Heart right ventricle (tissue), 16 donors: ENCODE results near the gene BTBD9. TPM values are rescaled to one million over a fixed set of nuclear protein-coding genes. Genes with fewer than 3 reads are reported as not detected.

Experiments used
- ATAC-seq, 8 donors: fragments of 200-7000 bp; cut with Tn5 transposase; one replicate each; pipeline ENCODE4 v1.9.1; 2020; ENCODE audit warnings: mild to moderate bottlenecking in 8 of 8, moderate library complexity in 8 of 8, moderate number of reproducible peaks in 1 of 8
- DNase-seq, 2 donors: peaks; one replicate each; pipeline ENCODE4 v3.0.0-alpha.2; 2020
- H3K27ac ChIP-seq, 10 donors: fragments of 200-600 bp; sonication (generic) in 2 of 10; one replicate each; pipeline versions ENCODE4 v1.5.0 to v1.8.0; 2020 to 2022; ENCODE audit warnings: mild to moderate bottlenecking in 3 of 10
- H3K27me3 ChIP-seq, 7 donors: fragments of 200-600 bp; one replicate each; pipeline ENCODE4 v1.8.0; 2021 to 2022; ENCODE audit warnings: mild to moderate bottlenecking in 2 of 7
- H3K36me3 ChIP-seq, 9 donors: fragments of 200-600 bp; sonication (generic) in 1 of 9; one replicate each; pipeline versions ENCODE4 v1.5.0 to v1.8.0; 2020 to 2022; ENCODE audit warnings: mild to moderate bottlenecking in 2 of 9
- H3K4me1 ChIP-seq, 9 donors: fragments of 200-600 bp; sonication (generic) in 1 of 9; one replicate each; pipeline versions ENCODE4 v1.5.0 to v1.8.0; 2020 to 2022; ENCODE audit warnings: mild to moderate bottlenecking in 4 of 9
- H3K4me3 ChIP-seq, 10 donors: fragments of 200-600 bp; sonication (generic) in 2 of 10; one replicate each; pipeline versions ENCODE4 v1.5.0 to v1.8.0; 2020 to 2022; ENCODE audit warnings: mild to moderate bottlenecking in 7 of 10, moderate library complexity in 2 of 10
- H3K9me3 ChIP-seq, 11 donors: fragments of 200-600 bp in 10 of 11; sonication (generic) in 2 of 11; one replicate each; pipeline versions ENCODE4 v1.5.0 to v1.8.0; 2013 to 2022; ENCODE audit warnings: mild to moderate bottlenecking in 2 of 11, control low read depth in 1 of 11, moderate library complexity in 1 of 11
- WGBS, 2 donors: extraction: QIAGEN DNeasy Blood & Tissue Kit; methylation state at CpG; one replicate each; pipeline ENCODE4 v1.1.7; 2013; ENCODE audit warnings: inconsistent platforms in 1 of 2; 5-methylcytosine and 5-hydroxymethylcytosine counted together
- intact Hi-C, 10 donors: fragments of 100-400 bp; cut with DNase I; formaldehyde crosslinking; loops; one replicate each; pipeline versions ENCODE4 v1.11.1 to v1.14.2; 2022
- polyA plus RNA-seq, 2 donors: library from polyadenylated mRNA; stranded (reverse); fragments of 200-250 nt; gene quantifications; one replicate each; pipeline ENCODE4 v1.2.3, GENCODE V29; 2013
- total RNA-seq, 10 donors: library from RNA; stranded (reverse); fragmentation: NEBNext Ultra II Directional in 3 of 10; extraction: Animal tissue kit (Norgen Biotek cat#: 25700) in 3 of 10; gene quantifications; one replicate each; pipeline versions ENCODE4 v1.2.1 to v1.2.4, GENCODE V29; 2021 to 2023
- TF ChIP-seq, protein P1 (sequence below), 9 donors: fragments of 200-600 bp; sonication (generic) in 2 of 9; IDR thresholded peaks; one replicate each; pipeline versions ENCODE4 v1.5.0 to v1.8.0; 2021 to 2022; ENCODE audit warnings: antibody characterized with exemption in 9 of 9, mild to moderate bottlenecking in 5 of 9, moderate library complexity in 1 of 9
- donor health status: Arrhythmogenic right ventricular cardiomyopathy.
- donor health status: ischemic (EF 13 %, LVEDD 7.1; RV severe dilation, severe dysfunction).
- donor health status: healthy with polysubstance abuse.
- donor health status: DM: no; HTN: yes; CAD: no.
- donor health status: DM: no; HTN: no; CAD: no.
- donor health status: ischemic (EF 25% LVEDD 6.9; RV normal size, moderate dysfunction).
- donor health status: ischemic (EF 25% LVEDD 5.7; RV mildly dilated, moderate dysfunction).
- donor health status: healthy.
- donor health status: DM: yes; HTN: yes; CAD: no.
- donor health status: Ischemic cardiomyopathy.
- donor health status: ischemic (EF 35%, LVEDD 5.7; RV mildly dilated, moderate dysfunction).
- donor health status: nonischemic (EF 11% LVEDD 7.7; RV severe dilation, severe dysfunction).
- donor health status: DM: yes; HTN: yes; CAD: no.
- donor health status: PGD.
- donor health status: ischemic (EF 29% LVEDD 5.4; RV normal size, mild dysfunction).
- donor health status: nonischemic (EF 23%, LVEDD 6.1; RV moderate dilation, normal function).

BTBD9 gene
- total and polyA plus RNA-seq, 12 donors = 4.2 to 27.7 (median 18.3) TPM

DNA sequence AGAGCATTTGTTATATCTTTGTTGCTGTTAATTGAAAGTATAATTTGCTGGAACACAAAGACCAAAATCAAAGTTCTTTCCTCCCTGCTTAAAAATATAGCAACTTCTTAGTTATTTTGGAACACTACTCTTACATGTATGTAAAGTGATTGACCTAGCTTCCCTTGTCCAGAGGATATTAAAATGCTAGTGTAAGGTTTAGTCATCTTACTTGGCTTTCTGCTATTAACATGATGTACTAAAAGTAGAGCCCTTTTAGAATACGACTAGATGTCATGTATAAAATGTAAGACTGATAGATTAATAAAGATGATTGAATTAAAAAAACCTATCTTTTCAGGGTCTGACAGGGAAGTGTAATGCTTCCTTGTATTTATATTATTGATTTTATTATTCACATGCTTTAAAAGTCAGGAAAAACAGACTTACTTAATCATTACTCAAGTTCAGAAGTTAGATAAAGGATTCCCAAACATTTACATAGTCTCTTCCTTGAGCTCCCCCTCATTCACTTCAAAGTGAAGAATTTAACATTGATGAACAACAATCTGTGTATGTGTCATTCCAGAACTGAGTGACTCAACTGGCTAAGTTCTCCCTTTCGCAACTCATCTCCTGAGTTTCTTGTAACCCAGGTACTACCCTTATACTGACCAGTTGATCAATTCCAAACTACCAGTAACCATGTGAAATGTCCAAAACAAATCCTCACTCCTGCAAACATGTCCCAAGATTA lies 50.9 kb downstream of the BTBD9 start:
- TF ChIP-seq, protein P1, sequence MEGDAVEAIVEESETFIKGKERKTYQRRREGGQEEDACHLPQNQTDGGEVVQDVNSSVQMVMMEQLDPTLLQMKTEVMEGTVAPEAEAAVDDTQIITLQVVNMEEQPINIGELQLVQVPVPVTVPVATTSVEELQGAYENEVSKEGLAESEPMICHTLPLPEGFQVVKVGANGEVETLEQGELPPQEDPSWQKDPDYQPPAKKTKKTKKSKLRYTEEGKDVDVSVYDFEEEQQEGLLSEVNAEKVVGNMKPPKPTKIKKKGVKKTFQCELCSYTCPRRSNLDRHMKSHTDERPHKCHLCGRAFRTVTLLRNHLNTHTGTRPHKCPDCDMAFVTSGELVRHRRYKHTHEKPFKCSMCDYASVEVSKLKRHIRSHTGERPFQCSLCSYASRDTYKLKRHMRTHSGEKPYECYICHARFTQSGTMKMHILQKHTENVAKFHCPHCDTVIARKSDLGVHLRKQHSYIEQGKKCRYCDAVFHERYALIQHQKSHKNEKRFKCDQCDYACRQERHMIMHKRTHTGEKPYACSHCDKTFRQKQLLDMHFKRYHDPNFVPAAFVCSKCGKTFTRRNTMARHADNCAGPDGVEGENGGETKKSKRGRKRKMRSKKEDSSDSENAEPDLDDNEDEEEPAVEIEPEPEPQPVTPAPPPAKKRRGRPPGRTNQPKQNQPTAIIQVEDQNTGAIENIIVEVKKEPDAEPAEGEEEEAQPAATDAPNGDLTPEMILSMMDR (IDR thresholded peaks at IDR 0.05) = no peak
- Histone ChIP-seq H3K4me3 (no peak overlapping the region), H3K27ac (no peak overlapping the region), H3K4me1 (no peaks in the 10 kb centered on the region), H3K9me3 (no peaks in the 10 kb centered on the region), H3K36me3 (peaks cover 0 to 47% (median 11%) of the 10 kb centered on the region in 9 donors), H3K27me3 (no peaks in the 10 kb centered on the region)
- WGBS, 2 donors = 91 to 93% methylated on average over 2 of the region's 2 CpGs
- no peak for ATAC-seq
- intact Hi-C loops = no loop called here
- DNase-seq = no peak

DNA sequence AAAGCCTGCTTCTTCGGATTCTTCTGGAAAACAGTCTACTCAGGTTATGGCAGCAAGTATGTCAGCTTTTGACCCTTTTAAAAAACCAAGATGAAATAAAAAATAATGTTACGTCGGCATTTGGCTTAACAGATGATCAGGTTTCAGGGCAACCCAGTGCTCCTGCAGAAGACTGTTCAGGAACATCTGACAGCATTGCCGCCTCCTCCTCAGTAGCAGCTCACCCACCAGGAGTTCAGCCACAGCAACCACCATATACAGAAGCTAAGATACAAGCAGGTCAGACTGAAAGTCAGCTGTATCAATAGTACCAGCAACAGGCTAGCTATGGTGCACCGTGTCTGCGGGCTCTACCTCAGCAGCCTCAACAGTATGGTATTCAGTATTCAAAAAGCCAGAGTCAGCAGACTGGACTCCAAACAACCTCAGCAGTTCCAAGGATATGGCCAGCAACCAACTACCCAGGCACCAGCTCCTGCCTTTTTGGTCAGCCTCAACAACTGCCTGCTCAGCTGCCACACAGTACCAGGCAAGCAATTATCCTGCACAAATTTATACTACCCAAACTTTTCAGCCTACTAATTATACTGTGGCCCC lies 51.9 kb downstream of the BTBD9 start:
- ATAC-seq (peak in 5 of 8 donors; percentile 41 to 85 (median 52)), DNase-seq (no peak)
- no peaks in the 10 kb centered on the region for H3K9me3 ChIP-seq
- TF ChIP-seq, protein P1 (IDR thresholded peaks at IDR 0.05) = no peak
- H3K27ac ChIP-seq = no peak overlapping the region
- WGBS, 2 donors = 96 to 99% methylated on average over 6 of the region's 6 CpGs
- no peaks in the 10 kb centered on the region for H3K4me1 ChIP-seq
- no peaks in the 10 kb centered on the region for H3K27me3 ChIP-seq
- no peak overlapping the region for H3K4me3 ChIP-seq
- intact Hi-C loops = no loop called here
- peaks cover 0 to 44% (median 11%) of the 10 kb centered on the region in 9 donors for H3K36me3 ChIP-seq

DNA sequence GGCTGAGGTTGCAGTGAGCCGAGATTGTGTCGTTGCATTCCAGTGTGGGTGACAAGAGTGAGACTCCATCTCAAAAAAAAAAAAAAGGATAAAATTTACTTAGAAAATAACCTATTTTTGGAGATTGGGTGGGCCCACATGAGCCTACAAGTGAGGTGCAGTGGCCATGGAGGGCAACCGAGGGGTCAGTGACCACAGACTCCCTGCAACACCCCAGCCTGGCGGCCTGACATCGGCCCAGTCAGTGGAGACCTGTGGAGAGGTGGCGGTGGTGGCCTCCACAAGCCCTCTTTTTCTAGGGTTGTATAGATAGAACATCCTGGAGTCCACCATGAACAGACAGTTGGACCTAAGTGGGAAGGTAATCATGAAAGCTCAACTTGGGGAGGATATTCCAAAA lies 52.7 kb downstream of the BTBD9 start:
- TF ChIP-seq, protein P1 (IDR thresholded peaks at IDR 0.05) = no peak
- H3K4me1 ChIP-seq = no peaks in the 10 kb centered on the region
- 97% methylated on average over 6 of the region's 6 CpGs for WGBS, 2 donors
- H3K27me3 ChIP-seq = no peaks in the 10 kb centered on the region
- H3K4me3 ChIP-seq = no peak overlapping the region
- no peak overlapping the region for H3K27ac ChIP-seq
- DNase-seq (no peak), ATAC-seq (no peak)
- H3K9me3 ChIP-seq = no peaks in the 10 kb centered on the region
- intact Hi-C loops = no loop called here
- peaks cover 0 to 39% (median 7%) of the 10 kb centered on the region in 9 donors for H3K36me3 ChIP-seq

DNA sequence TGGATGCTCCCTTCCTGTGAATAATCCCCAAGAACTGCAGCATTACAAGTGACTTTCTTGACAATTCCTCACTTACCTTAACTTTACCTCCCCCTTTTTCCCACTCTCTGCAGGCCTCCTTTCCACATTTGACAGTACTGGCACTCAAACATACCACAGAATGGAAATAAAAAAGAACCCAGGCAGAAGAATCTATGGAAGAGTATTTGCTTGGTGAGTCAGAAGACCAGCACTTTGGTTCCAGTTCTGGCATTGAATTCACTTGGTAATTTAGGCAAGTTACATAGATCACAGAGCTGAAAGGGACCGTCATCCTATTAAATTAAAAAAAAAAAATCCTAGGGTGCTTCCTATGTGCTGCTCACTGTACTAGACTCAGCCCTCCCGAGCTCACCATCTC lies 55.0 kb downstream of the BTBD9 start:
- Histone ChIP-seq H3K4me3 (no peak overlapping the region), H3K27ac (no peak overlapping the region), H3K36me3 (peaks cover 0 to 39% (median 8%) of the 10 kb centered on the region in 9 donors), H3K9me3 (no peaks in the 10 kb centered on the region), H3K4me1 (no peaks in the 10 kb centered on the region), H3K27me3 (no peaks in the 10 kb centered on the region)
- no peak for DNase-seq
- WGBS, 2 donors = 89 to 94% methylated on average over 2 of the region's 2 CpGs
- TF ChIP-seq, protein P1 (IDR thresholded peaks at IDR 0.05) = no peak
- intact Hi-C loops = no loop called here
- ATAC-seq = no peak
